DOHH2 (cell line): ENCODE results near the gene SYT6.

Source experiments
- H3F3A ChIP-seq: fragments of 200-600 bp; sonication (generic), shearing (Covaris generic); 2 replicates; pipeline ENCODE4 v1.6.0; 2016; ENCODE audit warnings: antibody characterized with exemption, mild to moderate bottlenecking; ENCODE audit not compliant: control insufficient read depth, insufficient read depth
- H3K27ac ChIP-seq: fragments of 200-600 bp; sonication (generic); 2 replicates; pipeline ENCODE4 v1.5.1; 2014; ENCODE audit warnings: low read depth, mild to moderate bottlenecking, low read length, moderate library complexity
- H3K27me3 ChIP-seq: fragments of 200-600 bp; sonication (generic); 2 replicates; pipeline ENCODE4 v1.6.1; 2014; ENCODE audit warnings: mild to moderate bottlenecking, low read length, mixed read lengths; ENCODE audit not compliant: control insufficient read depth
- H3K36me3 ChIP-seq: fragments of 200-600 bp; sonication (generic); 2 replicates; pipeline ENCODE4 v1.6.1; 2014; ENCODE audit warnings: mild to moderate bottlenecking, low read length, moderate library complexity, mixed read lengths; ENCODE audit not compliant: control insufficient read depth
- H3K4me1 ChIP-seq: fragments of 200-600 bp; sonication (generic); 2 replicates; pipeline ENCODE4 v1.6.1; 2014; ENCODE audit warnings: mild to moderate bottlenecking, low read length, mixed read lengths; ENCODE audit not compliant: control insufficient read depth
- H3K4me2 ChIP-seq: fragments of 200-600 bp; sonication (generic); 2 replicates; pipeline ENCODE4 v1.6.0; 2014; ENCODE audit warnings: mild to moderate bottlenecking, low read length, moderate library complexity
- H3K4me3 ChIP-seq: fragments of 200-600 bp; sonication (generic); 2 replicates; pipeline ENCODE4 v1.5.1; 2014; ENCODE audit warnings: mild to moderate bottlenecking, low read length, mixed read lengths
- H3K79me2 ChIP-seq: fragments of 200-600 bp; sonication (generic); 2 replicates; pipeline ENCODE4 v1.6.1; 2014; ENCODE audit warnings: mild to moderate bottlenecking, low read length, mixed read lengths; ENCODE audit not compliant: control insufficient read depth
- H3K9me2 ChIP-seq: fragments of 200-600 bp; sonication (generic); replicated peaks from 2 replicates; pipeline ENCODE4 v1.6.1; 2014; ENCODE audit warnings: mild to moderate bottlenecking, low read length, mixed read lengths; ENCODE audit not compliant: control insufficient read depth
- H3K9me3 ChIP-seq: fragments of 200-600 bp; sonication (generic); 2 replicates; pipeline ENCODE4 v1.6.1; 2014; ENCODE audit warnings: antibody characterized with exemption, low read length, mixed read lengths; ENCODE audit not compliant: control insufficient read depth, insufficient read depth
- H4K20me1 ChIP-seq: fragments of 200-600 bp; sonication (generic); 2 replicates; pipeline ENCODE4 v1.6.0; 2014; ENCODE audit warnings: low read depth, mild to moderate bottlenecking, antibody characterized with exemption, low read length, moderate library complexity; ENCODE audit not compliant: control insufficient read depth, insufficient read depth
- CTCF ChIP-seq: fragments of 200-600 bp; sonication (generic); IDR thresholded peaks from one replicate; pipeline ENCODE4 v1.5.1; 2014; ENCODE audit warnings: antibody characterized with exemption, mild to moderate bottlenecking, low read depth, low read length; ENCODE audit not compliant: poor library complexity, severe bottlenecking
- EZH2phosphoT487 ChIP-seq: fragments of 200-600 bp; sonication (generic); IDR thresholded peaks from 2 replicates; pipeline ENCODE4 v1.6.1; 2017; ENCODE audit warnings: borderline replicate concordance, mild to moderate bottlenecking, antibody characterized with exemption, low read length, moderate library complexity, mixed read lengths

SYT6 gene

GRCh38 chr1:114144016-114144415 is 9.7 kb downstream of the SYT6 start:
- Histone ChIP-seq H3K9me2 (no peaks in the 10 kb centered on the region), H3K4me1 (no peaks in the 10 kb centered on the region), H3K27ac (no peak overlapping the region), H3K4me2 (no peak overlapping the region), H3K79me2 (no peaks in the 10 kb centered on the region), H3K27me3 (peaks cover 3% of the 10 kb centered on the region), H3K4me3 (no peak overlapping the region), H3F3A (no peaks in the 10 kb centered on the region), H3K36me3 (no peaks in the 10 kb centered on the region), H3K9me3 (no peaks in the 10 kb centered on the region), H4K20me1 (no peaks in the 10 kb centered on the region)
- no peak for TF ChIP-seq EZH2phosphoT487
- TF ChIP-seq CTCF: no peak

GRCh38 chr1:114139540-114139939 is 14.1 kb downstream of the SYT6 start:
- Histone ChIP-seq H3K9me3 (no peaks in the 10 kb centered on the region), H3K27me3 (no peaks in the 10 kb centered on the region), H3K4me1 (no peaks in the 10 kb centered on the region), H3K36me3 (no peaks in the 10 kb centered on the region), H3K4me3 (no peak overlapping the region), H3K9me2 (no peaks in the 10 kb centered on the region), H3K4me2 (no peak overlapping the region), H4K20me1 (no peaks in the 10 kb centered on the region), H3F3A (no peaks in the 10 kb centered on the region), H3K27ac (no peak overlapping the region), H3K79me2 (no peaks in the 10 kb centered on the region)
- TF ChIP-seq EZH2phosphoT487 (no peak), CTCF (no peak)

- Histone ChIP-seq H3K27me3 (no peaks in the 10 kb centered on the region), H3K9me3 (no peaks in the 10 kb centered on the region), H3K36me3 (no peaks in the 10 kb centered on the region), H3K9me2 (no peaks in the 10 kb centered on the region), H3K27ac (no peak overlapping the region), H3K4me2 (no peak overlapping the region), H3K4me3 (no peak overlapping the region), H3K79me2 (no peaks in the 10 kb centered on the region), H3F3A (no peaks in the 10 kb centered on the region), H3K4me1 (no peaks in the 10 kb centered on the region), H4K20me1 (no peaks in the 10 kb centered on the region)
- TF ChIP-seq EZH2phosphoT487 (no peak), CTCF (no peak)
Measured at GRCh38 chr1:114137497-114137896, 16.2 kb downstream of the SYT6 start.

GRCh38 chr1:114135786-114136185 is 17.9 kb downstream of the SYT6 start:
- Histone ChIP-seq H3K4me3 (no peak overlapping the region), H3K27ac (no peak overlapping the region), H3K79me2 (no peaks in the 10 kb centered on the region), H3K9me3 (no peaks in the 10 kb centered on the region), H4K20me1 (no peaks in the 10 kb centered on the region), H3K9me2 (no peaks in the 10 kb centered on the region), H3K27me3 (no peaks in the 10 kb centered on the region), H3F3A (no peaks in the 10 kb centered on the region), H3K4me1 (no peaks in the 10 kb centered on the region), H3K36me3 (no peaks in the 10 kb centered on the region), H3K4me2 (no peak overlapping the region)
- TF ChIP-seq CTCF: no peak
- TF ChIP-seq EZH2phosphoT487: no peak
